ENCODE results near the gene REPS2. TPM values are rescaled to one million over a fixed set of nuclear protein-coding genes. Genes with fewer than 3 reads are reported as not detected.

The REPS2 gene
- total RNA-seq, 1 experiment from 2014 or later = 3.7 TPM

GRCh38 chrX:17082831-17083230 is 136.4 kb downstream of the REPS2 start:
- H3K27me3 ChIP-seq (ENCODE audit: insufficient read depth, low read length) = no peaks in the 10 kb centered on the region
- Mint-ChIP-seq H3K27ac (no peak overlapping the region), H3K4me1 (peaks cover 0 to 2% of the 10 kb centered on the region in 2 experiments; a peak in 1 of 4 replicates), H3K4me3 (no peak overlapping the region), H3K27me3 (ENCODE audit: low read depth) (no peaks in the 10 kb centered on the region), H3K9me3 (no peaks in the 10 kb centered on the region), H3K36me3 (ENCODE audit: insufficient read depth in 1 of 3, low read depth in 3 of 3) (no peaks in the 10 kb centered on the region)
- no peak overlapping the region for H3K4me2 ChIP-seq (ENCODE audit: insufficient read depth, insufficient read length, low read length)
- H3K56ac ChIP-seq (ENCODE audit: insufficient read length, low read depth, low read length) = no peak overlapping the region
- H2AK5ac ChIP-seq (ENCODE audit: insufficient read length, low read length) = no peak overlapping the region
- H4K20me1 ChIP-seq (ENCODE audit: control insufficient read depth, insufficient read depth, insufficient read length) = no peaks in the 10 kb centered on the region
- H2BK5ac ChIP-seq (ENCODE audit: insufficient read length, low read length) = no peak overlapping the region
- no peaks in the 10 kb centered on the region for H3K9me3 ChIP-seq (ENCODE audit: control insufficient read depth, low read depth, low read length)
- no peak overlapping the region for H3K14ac ChIP-seq (ENCODE audit: insufficient read depth, low read length)
- no peak overlapping the region for H2BK20ac ChIP-seq (ENCODE audit: low read depth, low read length, poor library complexity, severe bottlenecking)
- no peaks in the 10 kb centered on the region for H3K79me1 ChIP-seq (ENCODE audit: insufficient read depth, low read depth, low read length, poor library complexity, severe bottlenecking)
- H4K91ac ChIP-seq (ENCODE audit: insufficient read length, low read depth, low read length) = no peak overlapping the region
- no peak overlapping the region for H4K8ac ChIP-seq (replicated peaks; ENCODE audit: insufficient read length, low read depth, low read length)
- no peak overlapping the region for H2AFZ ChIP-seq (ENCODE audit: low read length)
- no peak overlapping the region for H3T11ph ChIP-seq (ENCODE audit: low read length)
- no peak overlapping the region for H2BK12ac ChIP-seq (ENCODE audit: insufficient read length, low read depth, low read length)
- WGBS (ENCODE audit: extremely low coverage, insufficient read length, low lambda C conversion rate) = no CpG with 5 or more reads among the region's 7 CpGs
- H3K4ac ChIP-seq (ENCODE audit: low read depth, low read length) = no peak overlapping the region
- no peak overlapping the region for H3K9ac ChIP-seq (ENCODE audit: extremely low read depth, insufficient read length, low read length)
- H3K4me1 ChIP-seq (ENCODE audit: insufficient read depth, low read length) = no peaks in the 10 kb centered on the region
- H3K23ac ChIP-seq (ENCODE audit: insufficient read length, low read depth, low read length) = no peak overlapping the region
- no peak overlapping the region for H3K18ac ChIP-seq (ENCODE audit: insufficient read length, low read depth, low read length)
- H2BK120ac ChIP-seq (ENCODE audit: low read depth, low read length, poor library complexity, severe bottlenecking) = no peak overlapping the region
- H3K23me2 ChIP-seq (ENCODE audit: insufficient read length, low read depth, low read length, poor library complexity, severe bottlenecking) = no peaks in the 10 kb centered on the region
- no peak overlapping the region for H3K27ac ChIP-seq (ENCODE audit: insufficient read length, low read depth, low read length)
- H3K79me2 ChIP-seq (ENCODE audit: insufficient read depth, low read length) = no peaks in the 10 kb centered on the region
- TF ChIP-seq CTCF (conservative IDR thresholded peaks at IDR 0.05) = peak; percentile 52; the same call in 2 of the 3 replicates
- no peak for DNase-seq
- no peak overlapping the region for H4K5ac ChIP-seq (ENCODE audit: insufficient read length, low read depth, low read length)
- no peak overlapping the region for H2BK15ac ChIP-seq (ENCODE audit: low read depth, low read length)
